H1 (cell line): ENCODE data around the gene TMEM51.

Experiments
- BRCA1 ChIP-seq: IDR thresholded peaks from 2 replicates; pipeline ENCODE4 v1.6.1; 2012; ENCODE audit warnings: low read depth, low read length, improper control_type of control experiment
- EGR1 ChIP-seq: IDR thresholded peaks from 2 replicates; pipeline ENCODE4 v1.6.1; 2011; ENCODE audit warnings: low read depth, low read length, borderline replicate concordance
- EZH2 ChIP-seq: fragments of 200-600 bp; sonication (generic); IDR thresholded peaks from 2 replicates; pipeline ENCODE4 v1.7.1; 2012; ENCODE audit warnings: low read depth, mild to moderate bottlenecking, moderate library complexity, low read length, inconsistent platforms; ENCODE audit not compliant: severe bottlenecking
- KDM5A ChIP-seq: fragments of 200-600 bp; IDR thresholded peaks from 2 replicates; pipeline ENCODE4 v1.7.1; 2012; ENCODE audit warnings: mild to moderate bottlenecking, low read length, inconsistent platforms, mixed read lengths
- POLR2A ChIP-seq, 2 experiments: IDR thresholded peaks; 1 replicate in 1 of 2; 2 replicates in 1 of 2; pipeline ENCODE4 v1.6.1; 2011; ENCODE audit warnings: low read depth in 2 of 2, low read length in 2 of 2, mild to moderate bottlenecking in 2 of 2; ENCODE audit errors: control extremely low read depth in 1 of 2
- RFX5 ChIP-seq: IDR thresholded peaks from 2 replicates; pipeline ENCODE4 v1.6.1; 2011; ENCODE audit warnings: low read depth, low read length, improper control_type of control experiment, borderline replicate concordance
- TBP ChIP-seq: IDR thresholded peaks from 2 replicates; pipeline ENCODE4 v1.6.1; 2011; ENCODE audit warnings: low read depth, low read length, improper control_type of control experiment
- TF ChIP-seq, protein P1 (sequence below), 3 experiments: IDR thresholded peaks; 1 replicate in 2 of 3; 2 replicates in 1 of 3; pipeline versions ENCODE4 v1.5.1 to v1.6.1; 2011; ENCODE audit warnings: low read length in 3 of 3, mild to moderate bottlenecking in 3 of 3, inconsistent platforms in 2 of 3, low read depth in 1 of 3, moderate library complexity in 1 of 3; ENCODE audit not compliant: insufficient read depth in 1 of 3; ENCODE audit errors: control extremely low read depth in 1 of 3

DNA sequence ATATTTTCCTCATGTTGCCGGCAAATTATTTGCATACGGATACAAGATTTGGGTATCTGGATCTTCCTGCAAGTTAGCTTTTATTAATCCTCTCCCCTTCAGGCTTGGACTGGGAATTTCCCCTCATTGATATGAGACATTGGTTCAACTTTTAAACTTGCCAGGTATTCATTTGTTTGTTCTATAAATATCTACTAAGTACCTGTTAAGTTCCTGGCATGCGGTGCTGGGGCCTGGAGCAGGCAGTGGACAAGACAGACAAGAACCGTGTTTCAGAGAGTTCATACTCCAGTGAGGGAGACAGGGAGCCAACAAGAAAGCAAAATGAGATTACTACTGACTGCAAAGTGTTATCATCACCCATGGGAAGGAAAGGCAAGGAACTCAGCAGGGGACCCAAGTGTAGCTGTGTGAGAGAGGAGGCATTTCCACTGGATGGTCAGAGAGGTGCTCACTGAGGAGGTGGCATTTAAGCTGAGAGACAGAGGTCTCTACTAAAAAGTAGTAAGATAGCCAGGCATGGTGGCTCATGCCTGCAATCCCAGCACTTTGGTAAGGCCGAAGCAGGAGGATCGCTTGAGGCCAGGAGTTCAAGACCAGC lies 54.4 kb downstream of the TMEM51 start:
- no peak for TF ChIP-seq BRCA1
- TF ChIP-seq, protein P1, sequence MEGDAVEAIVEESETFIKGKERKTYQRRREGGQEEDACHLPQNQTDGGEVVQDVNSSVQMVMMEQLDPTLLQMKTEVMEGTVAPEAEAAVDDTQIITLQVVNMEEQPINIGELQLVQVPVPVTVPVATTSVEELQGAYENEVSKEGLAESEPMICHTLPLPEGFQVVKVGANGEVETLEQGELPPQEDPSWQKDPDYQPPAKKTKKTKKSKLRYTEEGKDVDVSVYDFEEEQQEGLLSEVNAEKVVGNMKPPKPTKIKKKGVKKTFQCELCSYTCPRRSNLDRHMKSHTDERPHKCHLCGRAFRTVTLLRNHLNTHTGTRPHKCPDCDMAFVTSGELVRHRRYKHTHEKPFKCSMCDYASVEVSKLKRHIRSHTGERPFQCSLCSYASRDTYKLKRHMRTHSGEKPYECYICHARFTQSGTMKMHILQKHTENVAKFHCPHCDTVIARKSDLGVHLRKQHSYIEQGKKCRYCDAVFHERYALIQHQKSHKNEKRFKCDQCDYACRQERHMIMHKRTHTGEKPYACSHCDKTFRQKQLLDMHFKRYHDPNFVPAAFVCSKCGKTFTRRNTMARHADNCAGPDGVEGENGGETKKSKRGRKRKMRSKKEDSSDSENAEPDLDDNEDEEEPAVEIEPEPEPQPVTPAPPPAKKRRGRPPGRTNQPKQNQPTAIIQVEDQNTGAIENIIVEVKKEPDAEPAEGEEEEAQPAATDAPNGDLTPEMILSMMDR (IDR thresholded peaks at IDR 0.05; ENCODE audit: control extremely low read depth in 1 of 3, insufficient read depth in 1 of 3, low read depth in 1 of 3, low read length in 3 of 3), result no peak
- TF ChIP-seq EGR1, result no peak
- TF ChIP-seq POLR2A (IDR thresholded peaks at IDR 0.05; ENCODE audit: control extremely low read depth in 1 of 2, low read depth in 2 of 2, low read length in 2 of 2), result no peak
- TF ChIP-seq EZH2, result no peak
- TF ChIP-seq KDM5A, result no peak
- TF ChIP-seq RFX5, result no peak
- TF ChIP-seq TBP, result no peak
